WI38 (cell line): ENCODE measurements around the gene CCDC32.

ENCODE experiments used
- H3K4me3 ChIP-seq: 2 replicates; pipeline ENCODE4 v1.5.1; 2011; ENCODE audit warnings: low read depth, mild to moderate bottlenecking, control low read depth, low read length
- TF ChIP-seq, protein P1 (sequence below): IDR thresholded peaks from 2 replicates; pipeline ENCODE4 v1.5.1; 2012; ENCODE audit warnings: low read depth, mild to moderate bottlenecking, control low read depth, low read length

CCDC32 gene

DNA sequence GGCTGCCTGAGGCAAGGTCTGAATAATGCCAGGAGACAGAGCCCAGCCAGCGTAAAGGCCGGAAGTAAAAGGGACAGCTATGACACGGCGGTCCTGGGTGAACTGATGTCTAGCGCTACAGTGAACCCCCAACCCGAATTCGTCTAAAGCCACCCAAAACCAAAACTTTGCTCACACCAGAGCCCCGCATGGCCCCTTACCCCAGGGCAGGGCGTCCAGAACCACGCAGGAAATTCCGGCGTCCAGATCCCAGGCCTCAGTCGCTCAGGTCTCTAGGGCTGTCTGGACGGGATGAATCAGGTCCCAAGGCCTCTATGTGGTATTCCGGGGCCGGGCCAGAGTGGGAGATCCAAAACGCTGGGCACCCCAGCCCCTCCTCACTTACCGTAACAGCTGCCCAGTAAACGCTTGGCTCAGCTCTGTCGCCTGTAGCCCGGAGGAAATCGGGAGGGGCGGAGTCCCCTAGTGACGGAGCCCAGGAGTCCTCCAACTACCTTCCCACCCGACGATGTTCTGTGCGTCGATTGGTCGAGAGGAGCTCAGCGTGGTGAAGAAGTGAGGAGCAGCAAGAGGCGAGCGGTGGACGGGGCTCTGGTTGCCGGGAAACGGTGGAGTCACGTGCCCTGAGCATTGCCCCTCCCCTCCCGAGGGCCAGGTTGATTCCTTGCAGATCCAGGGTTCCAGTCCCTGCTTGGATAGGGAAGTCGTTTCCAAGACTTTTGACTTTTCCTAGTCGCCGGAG, at the start of gene CCDC32:
CCDC32 (minus strand) TSS at position 452 of the 742 bp plus-strand sequence. CDS start 2,027 bp downstream, outside the sequence.
- H3K4me3 ChIP-seq, result peak within 1 kb of the TSS; percentile 78
- TF ChIP-seq, protein P1, sequence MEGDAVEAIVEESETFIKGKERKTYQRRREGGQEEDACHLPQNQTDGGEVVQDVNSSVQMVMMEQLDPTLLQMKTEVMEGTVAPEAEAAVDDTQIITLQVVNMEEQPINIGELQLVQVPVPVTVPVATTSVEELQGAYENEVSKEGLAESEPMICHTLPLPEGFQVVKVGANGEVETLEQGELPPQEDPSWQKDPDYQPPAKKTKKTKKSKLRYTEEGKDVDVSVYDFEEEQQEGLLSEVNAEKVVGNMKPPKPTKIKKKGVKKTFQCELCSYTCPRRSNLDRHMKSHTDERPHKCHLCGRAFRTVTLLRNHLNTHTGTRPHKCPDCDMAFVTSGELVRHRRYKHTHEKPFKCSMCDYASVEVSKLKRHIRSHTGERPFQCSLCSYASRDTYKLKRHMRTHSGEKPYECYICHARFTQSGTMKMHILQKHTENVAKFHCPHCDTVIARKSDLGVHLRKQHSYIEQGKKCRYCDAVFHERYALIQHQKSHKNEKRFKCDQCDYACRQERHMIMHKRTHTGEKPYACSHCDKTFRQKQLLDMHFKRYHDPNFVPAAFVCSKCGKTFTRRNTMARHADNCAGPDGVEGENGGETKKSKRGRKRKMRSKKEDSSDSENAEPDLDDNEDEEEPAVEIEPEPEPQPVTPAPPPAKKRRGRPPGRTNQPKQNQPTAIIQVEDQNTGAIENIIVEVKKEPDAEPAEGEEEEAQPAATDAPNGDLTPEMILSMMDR, result no peak

GRCh38 chr15:40613080-40613479, 48.2 kb upstream of the CCDC32 start:
- TF ChIP-seq, protein P1, result no peak
- H3K4me3 ChIP-seq, result no peak overlapping the region

DNA sequence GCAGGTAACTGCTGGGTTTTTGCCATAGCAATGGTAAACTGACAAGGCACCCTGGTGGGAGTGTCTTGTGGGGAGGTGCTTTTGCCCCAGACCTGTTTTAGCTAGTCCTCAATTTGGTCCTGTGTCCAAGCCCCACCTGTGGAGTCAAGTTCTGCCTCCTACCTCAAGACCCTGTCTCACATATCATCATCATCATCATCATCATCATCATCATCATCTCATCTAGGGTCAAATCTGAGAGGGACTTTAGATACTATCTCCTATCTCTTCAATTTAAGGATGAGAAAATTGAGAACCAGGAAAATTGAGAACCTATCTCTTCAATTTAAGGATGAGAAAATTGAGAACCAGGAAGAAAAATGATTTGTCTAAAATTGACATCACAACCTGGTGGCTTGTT, 39.1 kb upstream of the CCDC32 start:
- TF ChIP-seq, protein P1, result no peak
- H3K4me3 ChIP-seq, result no peak overlapping the region

DNA sequence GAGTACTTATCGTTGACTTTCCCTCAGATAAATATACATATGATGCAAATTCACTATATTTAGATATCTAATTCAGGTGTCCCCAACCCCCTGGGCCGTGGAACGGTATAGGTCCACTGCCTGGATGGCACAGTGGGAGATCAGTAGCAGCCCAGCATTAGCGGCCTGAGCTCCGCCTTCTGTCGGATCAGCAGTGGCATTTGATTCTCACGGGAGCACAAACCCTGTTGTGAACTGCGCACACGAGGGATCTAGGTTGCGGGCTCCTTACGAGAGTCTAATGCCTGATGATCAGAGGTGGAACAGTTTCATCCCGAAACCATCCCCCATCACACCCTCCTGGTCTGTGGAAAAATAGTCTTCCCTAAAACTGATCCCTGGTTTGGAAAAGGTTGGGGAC, 36.1 kb upstream of the CCDC32 start:
- no peak overlapping the region for H3K4me3 ChIP-seq
- TF ChIP-seq, protein P1, result no peak

- TF ChIP-seq, protein P1, result no peak
- H3K4me3 ChIP-seq, result no peak overlapping the region
Observed at GRCh38 chr15:40598672-40599071, 33.8 kb upstream of the CCDC32 start.

- TF ChIP-seq, protein P1, result no peak
- no peak overlapping the region for H3K4me3 ChIP-seq
Observed at GRCh38 chr15:40598126-40598525, 33.3 kb upstream of the CCDC32 start.

DNA sequence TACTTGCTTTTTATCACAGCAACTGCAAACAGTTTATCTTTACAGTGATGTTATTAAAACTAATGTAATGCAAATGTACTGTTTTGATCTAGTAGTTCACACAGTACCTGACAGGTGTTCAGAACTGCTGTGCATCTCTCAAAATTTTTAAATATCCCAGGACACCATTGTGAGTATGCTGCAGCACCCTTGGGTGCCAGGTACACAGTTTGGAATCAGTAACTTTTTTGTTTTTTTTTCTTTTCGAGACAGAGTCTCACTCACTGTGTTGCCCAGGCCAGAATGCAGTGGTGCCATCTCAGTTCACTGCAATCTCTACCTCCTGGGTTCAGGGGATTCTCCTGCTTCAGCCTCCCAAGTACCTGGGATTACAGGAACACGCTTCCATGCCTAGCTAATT, 32.2 kb upstream of the CCDC32 start:
- no peak overlapping the region for H3K4me3 ChIP-seq

More for the DNA sequence above, 32.2 kb upstream of the CCDC32 start:
- TF ChIP-seq, protein P1, result no peak
